Measurements from ENCODE around the gene ADAMTSL5. TPM values are rescaled to one million over a fixed set of nuclear protein-coding genes. Genes with fewer than 3 reads are reported as not detected.
A peak's percentile ranks its signal among the peaks of the same experiment; 100 is the strongest.

ADAMTSL5 gene
- total and polyA plus RNA-seq, 2 of the 13 experiments (the other 11 are each of a cell fraction or from before 2014, with no cell fraction given), result 0.60 to 2.7 TPM

- CTCF ChIA-PET (ENCODE audit: low intra/inter-chr PET ratio, low total read pairs), result interaction anchor here (1.2 kb wide), 1 partner anchor 11 kb away, joined by 5 read pairs; the partner anchor contains the start of gene ADAMTSL5
- ATAC-seq (no peak), FAIRE-seq (no peak), DNase-seq (ENCODE audit: low spot score) (no peak)
- Histone ChIP-seq H2AFZ (ENCODE audit: low read length) (no peak overlapping the region), H3K4me3 (replicated peaks in 1 of 3; ENCODE audit: insufficient read depth in 1 of 3, low read depth in 2 of 3, low read length in 3 of 3) (no peak overlapping the region; a peak in 1 of 6 replicates), H3K36me3 (replicated peaks in 1 of 2; ENCODE audit: control insufficient read depth in 1 of 2, insufficient read depth in 2 of 2, low read length in 2 of 2) (no peaks in the 10 kb centered on the region), H3K27ac (ENCODE audit: extremely low read length, insufficient read depth, low read length) (no peak overlapping the region), H3K27me3 (ENCODE audit: control insufficient read depth in 1 of 2, insufficient read depth in 2 of 2, low read length in 2 of 2) (no peaks in the 10 kb centered on the region), H3K4me2 (ENCODE audit: low read depth, low read length) (no peak overlapping the region), H3K9ac (ENCODE audit: insufficient read depth, low read depth, low read length) (no peak overlapping the region), H3K9me3 (ENCODE audit: low read length) (no peaks in the 10 kb centered on the region), H3K4me1 (ENCODE audit: insufficient read depth, low read length) (peaks cover 33% of the 10 kb centered on the region), H3K79me2 (ENCODE audit: insufficient read depth, low read length) (no peaks in the 10 kb centered on the region), H4K20me1 (ENCODE audit: insufficient read depth, low read length) (no peaks in the 10 kb centered on the region)
- WGBS (ENCODE audit: low lambda C conversion rate), result 61% methylated on average over 14 of the region's 14 CpGs
- BruUV-seq (replicated peaks), result no TSS peak
- intact Hi-C loops (cut with micrococcal nuclease; ENCODE audit: unreplicated experiment), result no loop called here
- POLR2A ChIA-PET, result no interaction called here
- in situ Hi-C loops (cut with HindIII; ENCODE audit: extremely low pct_ligation_motif_present, low pct_unique_long_range_greater_than_20kb), result no loop called here
- no peak for TF ChIP-seq ARID2 (CRISPR knock-in tag; IDR thresholded peaks at IDR 0.05; ENCODE audit: borderline replicate concordance)
- TF ChIP-seq PRPF4 (IDR thresholded peaks at IDR 0.05; ENCODE audit: low read depth, low read length, poor library complexity, severe bottlenecking), result peak; percentile 43
- no peak for TF ChIP-seq PAF1 (CRISPR knock-in tag; IDR thresholded peaks at IDR 0.05)
- peak; percentile 64 for TF ChIP-seq ZNF770 (CRISPR knock-in tag; IDR thresholded peaks at IDR 0.05)
Observed at GRCh38 chr19:1502433-1503088, 10.3 kb downstream of the ADAMTSL5 start.

- ChIA-PET CTCF (ENCODE audit: low intra/inter-chr PET ratio, low total read pairs) (no interaction called here), POLR2A (interaction anchor here (1.1 kb wide), 1 partner anchor 10 kb away, joined by 3 read pairs; no protein-coding TSS in a partner anchor)
- Histone ChIP-seq H3K4me3 (replicated peaks in 1 of 3; ENCODE audit: insufficient read depth in 1 of 3, low read depth in 2 of 3, low read length in 3 of 3) (peak overlapping the region in 1 of 3 experiments; percentile 23; a peak in 2 of 6 replicates), H3K27me3 (ENCODE audit: control insufficient read depth in 1 of 2, insufficient read depth in 2 of 2, low read length in 2 of 2) (no peaks in the 10 kb centered on the region), H3K4me1 (ENCODE audit: insufficient read depth, low read length) (peaks cover 35% of the 10 kb centered on the region), H3K27ac (ENCODE audit: extremely low read length, insufficient read depth, low read length) (no peak overlapping the region), H3K9ac (ENCODE audit: insufficient read depth, low read depth, low read length) (no peak overlapping the region), H3K79me2 (ENCODE audit: insufficient read depth, low read length) (no peaks in the 10 kb centered on the region), H2AFZ (ENCODE audit: low read length) (no peak overlapping the region), H3K9me3 (ENCODE audit: low read length) (no peaks in the 10 kb centered on the region), H3K4me2 (ENCODE audit: low read depth, low read length) (peak overlapping the region; percentile 58), H4K20me1 (ENCODE audit: insufficient read depth, low read length) (no peaks in the 10 kb centered on the region), H3K36me3 (replicated peaks in 1 of 2; ENCODE audit: control insufficient read depth in 1 of 2, insufficient read depth in 2 of 2, low read length in 2 of 2) (no peaks in the 10 kb centered on the region)
- intact Hi-C loops (cut with micrococcal nuclease; ENCODE audit: unreplicated experiment), result no loop called here
- WGBS (ENCODE audit: low lambda C conversion rate), result 0% methylated on average over 1 of the region's 9 CpGs
- FAIRE-seq (no peak), ATAC-seq (peak; percentile 54), DNase-seq (ENCODE audit: low spot score) (no peak)
- BruUV-seq (replicated peaks), result no TSS peak
- in situ Hi-C loops (cut with HindIII; ENCODE audit: extremely low pct_ligation_motif_present, low pct_unique_long_range_greater_than_20kb), result no loop called here
- TF ChIP-seq ZNF687 (CRISPR knock-in tag; IDR thresholded peaks at IDR 0.05), result peak; percentile 26; the same call in 1 of the 2 replicates
- no peak for TF ChIP-seq SKI (IDR thresholded peaks at IDR 0.05; ENCODE audit: partially characterized antibody)
- TF ChIP-seq, protein P1, sequence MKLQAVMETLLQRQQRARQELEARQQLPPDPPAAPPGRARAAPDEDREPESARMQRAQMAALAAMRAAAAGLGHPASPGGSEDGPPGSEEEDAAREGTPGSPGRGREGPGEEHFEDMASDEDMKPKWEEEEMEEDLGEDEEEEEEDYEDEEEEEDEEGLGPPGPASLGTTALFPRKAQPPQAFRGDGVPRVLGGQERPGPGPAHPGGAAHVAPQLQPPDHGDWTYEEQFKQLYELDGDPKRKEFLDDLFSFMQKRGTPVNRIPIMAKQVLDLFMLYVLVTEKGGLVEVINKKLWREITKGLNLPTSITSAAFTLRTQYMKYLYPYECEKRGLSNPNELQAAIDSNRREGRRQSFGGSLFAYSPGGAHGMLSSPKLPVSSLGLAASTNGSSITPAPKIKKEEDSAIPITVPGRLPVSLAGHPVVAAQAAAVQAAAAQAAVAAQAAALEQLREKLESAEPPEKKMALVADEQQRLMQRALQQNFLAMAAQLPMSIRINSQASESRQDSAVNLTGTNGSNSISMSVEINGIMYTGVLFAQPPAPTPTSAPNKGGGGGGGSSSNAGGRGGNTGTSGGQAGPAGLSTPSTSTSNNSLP (IDR thresholded peaks at IDR 0.05; ENCODE audit: low read depth, low read length), result 0 out of 2 replicates have a peak, but pooled peaks have one; percentile 17
- peak; percentile 82 for TF ChIP-seq ZNF263 (CRISPR knock-in tag; IDR thresholded peaks at IDR 0.05)
Observed at GRCh38 chr19:1501200-1501595, 11.6 kb downstream of the ADAMTSL5 start.

Data from HepG2 (cell line).